GM12878 (cell line): Measurements from ENCODE around the gene MAGI2. TPM values are rescaled to one million over a fixed set of nuclear protein-coding genes. Genes with fewer than 3 reads are reported as not detected.

Experiments used
- ATAC-seq: fragments of 200-7000 bp; cut with Tn5 transposase; 3 replicates; pipeline ENCODE4 v1.9.1; 2020; ENCODE audit warnings: mild to moderate bottlenecking, moderate library complexity
- BruUV-seq: library from RNA; stranded (reverse); fragments of 400-500 nt; replicated peaks from 2 replicates; lab custom pipeline; 2021; lab: Mats Ljungman, UMichigan
- CTCF ChIA-PET: fragments of 300-600 bp; sonication (Branson Sonifier 250); formaldehyde crosslinking; extraction: SDS; loops from one replicate; lab custom pipeline; 2021; ENCODE audit warnings: inconsistent platforms; lab: Yijun Ruan, JAX
- POLR2A ChIA-PET: fragments of 350-600 bp; formaldehyde crosslinking; extraction: SDS; loops from one replicate; lab custom pipeline; 2021; ENCODE audit warnings: inconsistent platforms; lab: Charles Lee
- RAD21 ChIA-PET: fragments of 300-600 bp; sonication (Branson Sonifier 250); formaldehyde crosslinking; loops from one replicate; lab custom pipeline; 2023; ENCODE audit warnings: antibody characterized with exemption; ENCODE audit not compliant: unreplicated experiment; lab: Charles Lee
- SMC1A ChIA-PET: fragments of 300-600 bp; sonication (Branson Sonifier 250); formaldehyde crosslinking; loops from one replicate; lab custom pipeline; 2023; ENCODE audit not compliant: unreplicated experiment, uncharacterized antibody; lab: Charles Lee
- DNase-seq: peaks from one replicate; pipeline ENCODE4 v3.0.0-alpha.2; 2011; ENCODE audit warnings: low read depth, low spot score
- FAIRE-seq: peaks from 3 replicates; lab custom pipeline; 2011; peaks lifted over from hg19 to GRCh38; lab: Jason Lieb, UNC
- H2AFZ ChIP-seq: 2 replicates; pipeline ENCODE4 v1.6.0; 2011; ENCODE audit warnings: low read depth, low read length, control low read depth; ENCODE audit not compliant: control insufficient read depth
- H3K27ac ChIP-seq: 2 replicates; pipeline ENCODE4 v1.5.1; 2011; ENCODE audit warnings: control low read depth; ENCODE audit not compliant: control insufficient read depth, insufficient read depth
- H3K27me3 ChIP-seq, 2 experiments: replicated peaks in 1 of 2; 2 replicates each; pipeline versions ENCODE4 v1.6.0 to v1.6.1; 2011; ENCODE audit warnings: low read length in 1 of 2; ENCODE audit not compliant: control insufficient read depth in 2 of 2, insufficient read depth in 2 of 2
- H3K36me3 ChIP-seq, 2 experiments: 2 replicates each; pipeline ENCODE4 v1.5.1; 2011; ENCODE audit warnings: low read length in 1 of 2; ENCODE audit not compliant: control insufficient read depth in 2 of 2, insufficient read depth in 2 of 2
- H3K4me1 ChIP-seq: 2 replicates; pipeline ENCODE4 v1.6.1; 2011; ENCODE audit warnings: mild to moderate bottlenecking, low read length, moderate library complexity, mixed read lengths; ENCODE audit not compliant: control insufficient read depth, insufficient read depth
- H3K4me2 ChIP-seq: 2 replicates; pipeline ENCODE4 v1.6.0; 2011; ENCODE audit warnings: control low read depth; ENCODE audit not compliant: control insufficient read depth, insufficient read depth
- H3K4me3 ChIP-seq: fragments of 200-600 bp; sonication (generic); 2 replicates; pipeline ENCODE4 v1.5.1; 2016
- H3K79me2 ChIP-seq: 2 replicates; pipeline ENCODE4 v1.6.0; 2011; ENCODE audit warnings: low read length; ENCODE audit not compliant: control insufficient read depth, insufficient read depth
- H3K9ac ChIP-seq: 2 replicates; pipeline ENCODE4 v1.8.0; 2011; ENCODE audit warnings: low read length, control low read depth, mixed read lengths; ENCODE audit not compliant: control insufficient read depth, insufficient read depth
- H3K9me3 ChIP-seq: replicated peaks from 3 replicates; pipeline ENCODE4 v1.5.1; 2011; ENCODE audit warnings: mild to moderate bottlenecking, low read length; ENCODE audit not compliant: control insufficient read depth, insufficient read depth
- H4K20me1 ChIP-seq: 2 replicates; pipeline ENCODE4 v1.6.0; 2011; ENCODE audit not compliant: control insufficient read depth, insufficient read depth
- ATF7 ChIP-seq: fragments of 450-650 bp; IDR thresholded peaks from 2 replicates; pipeline ENCODE4 v1.6.1; 2016; ENCODE audit warnings: low read depth, mild to moderate bottlenecking
- BCLAF1 ChIP-seq: fragments of 450-650 bp; IDR thresholded peaks from 2 replicates; pipeline ENCODE4 v1.6.1; 2017; ENCODE audit warnings: antibody characterized with exemption, mild to moderate bottlenecking, moderate library complexity
- CHD1 ChIP-seq: IDR thresholded peaks from 2 replicates; pipeline ENCODE4 v1.6.1; 2012; ENCODE audit warnings: low read depth, low read length, improper control_type of control experiment
- CHD2 ChIP-seq: IDR thresholded peaks from 2 replicates; pipeline ENCODE4 v1.6.1; 2011; ENCODE audit warnings: low read depth, low read length, improper control_type of control experiment, borderline replicate concordance
- CHD4 ChIP-seq: fragments of 200-600 bp; sonication (generic); IDR thresholded peaks from 2 replicates; pipeline ENCODE4 v1.6.1; 2016; ENCODE audit warnings: mild to moderate bottlenecking
- CUX1 ChIP-seq: IDR thresholded peaks from 2 replicates; pipeline ENCODE4 v1.6.1; 2012; ENCODE audit warnings: improper control_type of control experiment, low read depth, low read length; ENCODE audit not compliant: insufficient replicate concordance
- IRF5 ChIP-seq: fragments of 450-650 bp; IDR thresholded peaks from 2 replicates; pipeline ENCODE4 v1.6.1; 2017; ENCODE audit warnings: borderline replicate concordance
- PRDM15 ChIP-seq: fragments of 450-650 bp; formaldehyde crosslinking; IDR thresholded peaks from 2 replicates; pipeline ENCODE4 v1.4.0; 2020; ENCODE audit warnings: mild to moderate bottlenecking, moderate library complexity
- SMAD1 ChIP-seq: fragments of 450-650 bp; IDR thresholded peaks from 2 replicates; pipeline ENCODE4 v1.6.1; 2018; ENCODE audit warnings: mild to moderate bottlenecking, low read depth; ENCODE audit not compliant: partially characterized antibody
- WGBS: methylation state at CpG from one replicate; pipeline ENCODE4 v1.1.6; 2016; ENCODE audit warnings: low lambda C conversion rate; ENCODE audit not compliant: insufficient replicate concordance, insufficient coverage; ENCODE audit errors: missing lambda C conversion rate; 5-methylcytosine and 5-hydroxymethylcytosine counted together
- in situ Hi-C: fragments of 300-500 bp; cut with MboI; formaldehyde crosslinking; loops from 9 replicates; pipeline ENCODE4 v1.14.3; 2018; ENCODE audit warnings: mixed read lengths
- intact Hi-C: fragments of 100-400 bp; cut with micrococcal nuclease; formaldehyde crosslinking; loops from one replicate; pipeline ENCODE4 v1.14.2; 2022; ENCODE audit not compliant: unreplicated experiment
- polyA plus RNA-seq, 11 experiments: library from polyadenylated mRNA; depleted of rRNA in 4 of 11; unstranded in 6 of 11; stranded (reverse) in 5 of 11; fragments of >200 nt; fragmentation: Nextera tagmentation in 4 of 11; fragmentation: Illumina TruSeq in 1 of 11; extraction: Ambion mirVana in 4 of 11; extraction: Trizol in 1 of 11; gene quantifications; 1 replicate in 1 of 11; 2 replicates in 10 of 11; pipeline versions ENCODE4 v1.2.1 to v1.2.3, GENCODE V29; 2011 to 2016; ENCODE audit warnings: inconsistent platforms in 2 of 11, missing spikeins in 2 of 11, low read depth in 1 of 11
- total RNA-seq, 4 experiments: library from RNA; depleted of rRNA in 3 of 4; stranded (reverse); fragments of >200 nt in 3 of 4; fragmentation: Illumina TruSeq in 1 of 4; extraction: Trizol in 1 of 4; gene quantifications; 2 replicates each; pipeline versions ENCODE4 v1.2.1 to v1.2.3, GENCODE V29; 2013 to 2021

The MAGI2 gene
- total and polyA plus RNA-seq, 10 of the 15 experiments (the other 5 are each of a cell fraction or from before 2014, with no cell fraction given): 0.01 to 0.31 (median 0.05) TPM; not detected in 2

- no peak overlapping the region for H3K4me2 ChIP-seq
- BruUV-seq: no TSS peak
- ChIA-PET CTCF (interaction anchor here (0.6 kb wide), 1 partner anchor 20 kb away, joined by 4 read pairs; no protein-coding TSS in a partner anchor), SMC1A (no interaction called here), POLR2A (no interaction called here), RAD21 (no interaction called here)
- no peaks in the 10 kb centered on the region for H4K20me1 ChIP-seq
- H2AFZ ChIP-seq: no peak overlapping the region
- no peaks in the 10 kb centered on the region for H3K36me3 ChIP-seq
- no peaks in the 10 kb centered on the region for H3K79me2 ChIP-seq
- intact Hi-C loops: no loop called here
- no peaks in the 10 kb centered on the region for H3K4me1 ChIP-seq
- 0% methylated on average over 2 of the region's 2 CpGs for WGBS
- DNase-seq (no peak), FAIRE-seq (no peak), ATAC-seq (no peak)
- no peaks in the 10 kb centered on the region for H3K27me3 ChIP-seq
- no peaks in the 10 kb centered on the region for H3K9me3 ChIP-seq
- H3K4me3 ChIP-seq: no peak overlapping the region
- in situ Hi-C loops: no loop called here
- no peak overlapping the region for H3K27ac ChIP-seq
- H3K9ac ChIP-seq: no peak overlapping the region
- TF ChIP-seq CHD2 (no peak), PRDM15 (no peak), CUX1 (no peak), IRF5 (no peak), CHD4 (no peak), SMAD1 (no peak), ATF7 (no peak), CHD1 (no peak), BCLAF1 (no peak)
Observed at GRCh38 chr7:78900806-78901205, 552.7 kb downstream of the MAGI2 start.
